T-helper 1 cell treated with Interleukin-12 subunit alpha and Interleukin-12 subunit beta and Interleukin-4 antibody, amounts not matched to agents 30 ng/mL and 1 ng/mL, for 36 hours (primary cell): ENCODE measurements around the gene PPP4R3B. TPM values are rescaled to one million over a fixed set of nuclear protein-coding genes. Genes with fewer than 3 reads are reported as not detected.

ENCODE experiments used
- intact Hi-C: fragments of 100-400 bp; cut with micrococcal nuclease; formaldehyde crosslinking; loops from one replicate; pipeline ENCODE4 v1.15.1; 2024
- total RNA-seq: library from RNA; stranded (reverse); gene quantifications from 2 replicates; pipeline ENCODE4 v1.2.3, GENCODE V29; 2022

PPP4R3B gene
- total RNA-seq, result 81.0 and 90.7 TPM in 2 replicates

- intact Hi-C loops, result loop anchor here (1.0 to 2.0 kb wide), 16 partner anchors 26 to 1851 kb away; partner anchors contain the start of genes ACYP2, CCDC88A, CFAP36 and CHAC2
Observed at GRCh38 chr2:55617175-55618024, at the start of gene PPP4R3B. Gene PPP4R3B (minus strand): TSS chr2:55617622. CDS start chr2:55617285, 337 bp downstream.

DNA sequence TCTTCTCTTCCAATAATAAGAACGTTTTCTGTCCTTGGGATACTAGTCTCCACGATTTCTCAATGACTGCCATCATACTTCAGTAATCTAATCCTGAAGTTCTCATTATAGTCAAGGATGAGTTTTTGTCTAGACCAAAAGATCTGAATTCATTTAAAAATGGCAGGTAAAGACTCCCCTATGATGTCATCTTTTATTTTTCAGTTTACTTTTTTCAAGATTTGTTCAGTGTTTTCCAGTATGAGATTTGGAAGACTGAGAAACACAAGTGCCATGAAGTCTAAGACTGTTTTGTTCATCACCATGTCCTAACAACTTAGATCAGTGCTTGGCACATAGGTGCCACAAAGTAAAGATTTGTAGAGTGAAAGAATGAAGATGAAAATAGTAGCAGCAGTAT, 35.8 kb upstream of the PPP4R3B start:
- intact Hi-C loops, result no loop called here

DNA sequence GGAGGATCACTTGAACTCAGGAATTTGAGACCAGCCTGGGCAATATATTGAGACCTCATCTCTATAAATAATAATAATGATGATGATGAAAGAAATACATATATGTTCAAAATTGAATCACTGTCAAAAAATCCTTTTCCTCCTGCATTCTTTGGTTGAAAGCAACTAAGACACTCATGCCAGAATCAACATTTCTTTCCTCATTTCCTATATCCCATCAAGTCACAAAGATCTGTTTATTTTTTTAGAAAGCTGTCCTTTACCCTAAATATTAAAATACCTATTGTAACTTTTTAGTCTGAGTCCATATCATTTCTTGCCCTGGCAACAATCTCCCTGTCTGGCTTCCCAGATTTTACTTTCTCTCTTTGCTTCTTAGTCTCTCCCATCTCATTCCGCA, 31.8 kb upstream of the PPP4R3B start:
- intact Hi-C loops, result no loop called here

DNA sequence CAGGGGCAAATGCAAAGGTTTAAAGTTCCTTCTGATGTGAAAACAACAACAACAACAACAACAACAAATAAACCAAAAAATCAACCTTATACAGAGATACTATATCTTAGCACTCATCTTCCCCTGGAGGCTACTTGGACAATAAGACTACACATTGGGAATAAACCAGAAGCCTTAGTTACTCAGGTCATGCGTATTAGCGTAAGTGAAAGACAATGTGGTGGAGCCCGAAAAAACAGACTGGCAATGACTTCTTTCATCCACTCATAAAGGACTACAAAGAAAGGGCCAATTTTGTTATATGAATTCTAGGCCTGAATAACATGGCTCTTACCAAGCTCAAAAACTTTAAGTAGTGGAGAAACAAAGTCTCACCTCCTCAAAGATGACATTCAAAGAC, 19.4 kb upstream of the PPP4R3B start:
- intact Hi-C loops, result no loop called here

GRCh38 chr2:55628931-55629330, 11.5 kb upstream of the PPP4R3B start:
- intact Hi-C loops, result no loop called here

- intact Hi-C loops, result no loop called here
Observed at GRCh38 chr2:55627915-55628314, 10.5 kb upstream of the PPP4R3B start.

- intact Hi-C loops, result no loop called here
Observed at GRCh38 chr2:55621802-55622201, 4.4 kb upstream of the PPP4R3B start.

DNA sequence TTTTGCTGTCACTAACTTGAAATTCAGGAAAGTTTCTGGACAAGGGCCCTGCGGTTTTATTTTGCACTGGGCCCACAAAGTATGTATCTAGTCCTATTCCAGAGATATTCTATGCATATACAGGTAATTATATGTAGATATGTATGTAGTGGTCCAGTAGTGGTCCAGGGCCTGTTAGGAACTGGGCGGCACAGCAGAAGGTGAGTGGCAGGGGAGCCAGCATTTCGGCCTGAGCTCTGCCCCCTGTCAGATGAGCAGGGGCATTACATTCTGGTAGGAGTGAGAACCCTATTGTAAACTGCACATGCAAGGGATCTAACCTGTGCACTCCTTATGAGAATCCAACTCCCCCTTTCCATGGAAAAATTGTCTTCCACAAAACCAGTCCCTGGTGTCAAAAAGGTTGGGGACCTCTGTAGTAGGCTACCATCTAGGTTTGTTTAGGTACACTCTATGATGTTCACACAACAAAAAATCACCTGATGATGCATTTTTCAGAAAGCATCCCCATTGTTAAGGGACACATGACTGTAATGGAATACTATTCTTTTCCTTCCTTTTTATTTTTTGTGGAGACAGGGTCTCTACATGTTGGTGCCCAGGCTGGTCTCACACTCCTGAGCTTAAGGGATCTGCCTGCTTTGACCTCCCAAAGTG, 2.8 kb upstream of the PPP4R3B start:
- intact Hi-C loops, result no loop called here

- intact Hi-C loops, result loop anchor here (1.0 kb wide), 4 partner anchors 349 to 1831 kb away; partner anchors contain the start of genes ERLEC1, MTIF2 and RTN4
Observed at GRCh38 chr2:55618275-55619055, 1.0 kb upstream of the PPP4R3B start.

DNA sequence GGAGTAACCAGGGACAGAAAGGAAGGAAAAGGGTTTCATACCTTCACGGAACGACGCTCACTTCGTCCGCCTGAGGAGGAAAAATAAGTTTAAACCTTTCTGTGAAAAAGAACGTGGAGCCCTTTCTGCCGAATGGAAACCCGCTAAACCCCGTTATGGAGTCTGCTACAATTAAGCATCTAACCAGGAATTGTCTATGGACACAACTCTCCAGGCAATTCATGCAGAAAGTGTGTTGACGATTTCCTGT, 528 bp upstream of the PPP4R3B start:
- intact Hi-C loops, result loop anchor here (1.0 kb wide), 4 partner anchors 349 to 1831 kb away; partner anchors contain the start of genes ERLEC1, MTIF2 and RTN4

- intact Hi-C loops, result loop anchor here (1.0 to 2.0 kb wide), 12 partner anchors 25 to 1850 kb away; partner anchors contain the start of genes ACYP2, CCDC88A, CFAP36 and CHAC2
Observed at GRCh38 chr2:55616551-55617174, 759 bp downstream of the PPP4R3B start.

- intact Hi-C loops, result no loop called here
Observed at GRCh38 chr2:55611997-55612396, 5.4 kb downstream of the PPP4R3B start.

GRCh38 chr2:55610954-55611743, 6.3 kb downstream of the PPP4R3B start:
- intact Hi-C loops, result no loop called here

DNA sequence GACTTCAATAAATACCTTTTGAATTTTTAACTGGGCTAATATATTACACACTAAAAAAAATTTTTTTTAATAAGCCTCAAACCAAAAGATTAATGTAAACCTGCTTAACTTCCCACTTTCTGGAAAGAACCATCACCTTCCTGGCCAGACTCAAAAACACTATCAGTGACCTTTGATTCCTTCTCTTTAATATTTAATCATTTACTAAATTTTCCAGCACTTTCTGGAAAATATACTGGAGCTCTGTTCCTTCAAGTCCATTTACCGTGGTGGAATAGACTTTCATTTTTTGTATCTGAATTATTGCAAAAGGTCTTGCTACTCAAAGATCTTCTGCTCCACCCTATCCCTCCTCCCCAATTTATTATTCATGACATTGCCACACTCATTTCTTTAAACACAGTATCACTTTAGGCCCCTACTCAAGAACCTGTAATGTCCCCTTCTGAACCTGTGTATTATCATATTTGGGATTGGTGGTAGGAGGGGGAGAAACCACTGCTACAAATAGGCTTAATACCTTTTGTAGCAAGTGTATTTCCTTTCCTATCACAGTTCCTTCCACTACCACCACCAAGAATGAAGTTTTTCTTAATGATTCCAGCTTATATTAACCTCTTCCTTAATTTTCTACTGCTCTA, 7.4 kb downstream of the PPP4R3B start:
- intact Hi-C loops, result no loop called here

DNA sequence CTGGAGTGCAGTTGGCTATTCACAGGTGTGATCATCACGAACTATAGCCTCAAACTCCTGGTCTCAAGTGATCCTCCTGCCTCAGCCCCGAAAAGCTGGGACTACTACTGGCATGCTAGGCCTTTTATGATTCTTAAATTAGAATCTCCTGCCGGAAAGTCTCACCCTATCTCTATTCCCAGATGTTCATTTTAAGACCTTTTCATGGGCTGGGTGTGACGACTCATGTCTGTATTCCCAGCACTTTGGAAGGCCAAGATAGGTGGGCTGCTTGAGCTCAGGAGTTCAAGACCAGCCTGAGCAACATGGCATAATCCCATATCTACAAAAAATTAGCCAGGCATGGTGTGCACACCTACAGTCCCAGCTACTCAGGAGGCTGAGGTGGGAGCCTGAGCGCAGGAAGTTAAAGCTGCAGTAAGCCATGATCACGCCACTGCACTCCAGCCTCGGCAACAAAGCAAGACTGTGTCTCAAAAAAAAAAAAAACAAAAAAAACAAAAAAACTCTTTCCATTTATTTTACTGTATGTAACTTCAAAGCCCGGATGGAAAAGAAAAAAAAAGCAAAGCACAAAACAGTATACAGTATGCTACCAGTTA, 8.1 kb downstream of the PPP4R3B start:
- intact Hi-C loops, result no loop called here

DNA sequence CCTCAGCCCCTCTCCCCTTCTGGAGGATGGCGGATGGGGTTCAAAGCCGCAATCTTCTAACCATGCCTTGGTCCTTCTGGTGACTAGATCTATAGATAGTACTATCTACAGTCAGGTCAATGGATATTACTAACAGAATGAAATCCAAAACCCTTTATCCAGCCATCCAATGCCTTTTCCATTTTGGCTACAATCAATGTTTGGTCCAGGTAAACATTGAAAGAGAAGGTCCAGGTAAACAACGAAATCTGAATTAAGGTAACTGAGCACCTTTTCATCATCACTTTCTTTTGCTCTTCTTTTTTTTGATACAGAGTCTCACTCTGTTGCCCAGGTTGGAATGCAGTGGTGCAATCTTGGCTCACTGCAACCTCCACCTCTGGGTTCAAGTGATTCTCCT, 9.7 kb downstream of the PPP4R3B start:
- intact Hi-C loops, result no loop called here

GRCh38 chr2:55604027-55604565, 13.3 kb downstream of the PPP4R3B start:
- intact Hi-C loops, result no loop called here

GRCh38 chr2:55601849-55602248, 15.6 kb downstream of the PPP4R3B start:
- intact Hi-C loops, result no loop called here

- intact Hi-C loops, result no loop called here
Observed at GRCh38 chr2:55598056-55598795, 19.2 kb downstream of the PPP4R3B start.
